WTC11 (cell line): ENCODE measurements around the gene HIF3A. TPM values are rescaled to one million over a fixed set of nuclear protein-coding genes. Genes with fewer than 3 reads are reported as not detected.

Source experiments
- ATAC-seq: fragments of 200-7000 bp; cut with Tn5 transposase; 2 replicates; pipeline ENCODE4 v1.10.0; 2021; ENCODE audit warnings: mild to moderate bottlenecking, moderate library complexity
- CTCF ChIA-PET: fragments of 300-600 bp; sonication (Branson Sonifier 250); formaldehyde crosslinking; loops from one replicate; lab custom pipeline; 2021; ENCODE audit warnings: antibody characterized with exemption; lab: Charles Lee
- POLR2A ChIA-PET: fragments of 350-600 bp; sonication (Branson Sonifier 250); formaldehyde crosslinking; loops from one replicate; lab custom pipeline; 2021; ENCODE audit warnings: antibody characterized with exemption; lab: Charles Lee
- DNase-seq: peaks from one replicate; pipeline ENCODE4 v3.0.0; 2021; ENCODE audit warnings: low spot score
- H3K27ac Mint-ChIP-seq: 2 replicates; pipeline ENCODE4 v1.8.0; 2021; ENCODE audit warnings: mixed read lengths
- H3K27me3 Mint-ChIP-seq: 2 replicates; pipeline ENCODE4 v1.8.0; 2021; ENCODE audit warnings: low read depth, mild to moderate bottlenecking, moderate library complexity, mixed read lengths
- H3K36me3 Mint-ChIP-seq: 2 replicates; pipeline ENCODE4 v1.8.0; 2021; ENCODE audit warnings: mixed read lengths
- H3K4me1 Mint-ChIP-seq: 2 replicates; pipeline ENCODE4 v1.8.0; 2022; ENCODE audit warnings: mixed read lengths
- H3K4me3 Mint-ChIP-seq: 2 replicates; pipeline ENCODE4 v1.8.0; 2021; ENCODE audit warnings: mild to moderate bottlenecking, moderate library complexity, mixed read lengths
- H3K9me3 Mint-ChIP-seq: 2 replicates; pipeline ENCODE4 v1.8.0; 2021; ENCODE audit warnings: mixed read lengths
- E2F5 ChIP-seq: sonication (generic); formaldehyde crosslinking; IDR thresholded peaks from 2 replicates; pipeline ENCODE4 v1.8.1; 2022; ENCODE audit warnings: mild to moderate bottlenecking, moderate library complexity, missing genetic modification reagents
- ERG ChIP-seq: fragments of 250-450 bp; sonication (Bioruptor Pico); IDR thresholded peaks from 2 replicates; pipeline ENCODE4 v1.8.0; 2021; ENCODE audit warnings: mild to moderate bottlenecking
- HMGA2 ChIP-seq: fragments of 250-450 bp; sonication (Bioruptor Pico); IDR thresholded peaks from 2 replicates; pipeline ENCODE4 v1.4.0; 2021; ENCODE audit warnings: mild to moderate bottlenecking, moderate library complexity
- IRF1 ChIP-seq: sonication (generic); formaldehyde crosslinking; IDR thresholded peaks from 2 replicates; pipeline ENCODE4 v1.8.0; 2023; ENCODE audit warnings: missing genetic modification reagents
- OVOL2 ChIP-seq: fragments of 250-450 bp; sonication (Bioruptor Pico); IDR thresholded peaks from 2 replicates; pipeline ENCODE4 v1.9.0; 2021; ENCODE audit warnings: mild to moderate bottlenecking, borderline replicate concordance
- SP1 ChIP-seq: sonication (generic); formaldehyde crosslinking; conservative IDR thresholded peaks from 2 replicates; pipeline ENCODE4 v1.8.1; 2022; ENCODE audit warnings: missing genetic modification reagents
- TEAD4 ChIP-seq: sonication (generic); formaldehyde crosslinking; IDR thresholded peaks from 2 replicates; pipeline ENCODE4 v1.8.0; 2022; ENCODE audit warnings: mild to moderate bottlenecking, missing genetic modification reagents
- TP53 ChIP-seq: sonication (generic); formaldehyde crosslinking; IDR thresholded peaks from 2 replicates; pipeline ENCODE4 v1.8.1; 2023; ENCODE audit warnings: mild to moderate bottlenecking, missing genetic modification reagents
- ZNF317 ChIP-seq: sonication (generic); formaldehyde crosslinking; IDR thresholded peaks from 2 replicates; pipeline ENCODE4 v1.8.1; 2023; ENCODE audit warnings: low read depth, mild to moderate bottlenecking, moderate library complexity, missing genetic modification reagents, borderline replicate concordance
- ZNF425 ChIP-seq: fragments of 250-450 bp; sonication (Bioruptor Pico); conservative IDR thresholded peaks from 2 replicates; pipeline ENCODE4 v1.9.0; 2021; ENCODE audit warnings: mild to moderate bottlenecking
- total RNA-seq: library from RNA; stranded (reverse); gene quantifications from 3 replicates; pipeline ENCODE4 v1.2.3, GENCODE V29; 2021
- TF ChIP-seq, protein P1 (sequence below): fragments of 250-450 bp; sonication (Bioruptor Pico); IDR thresholded peaks from 2 replicates; pipeline ENCODE4 v2.1.2; 2022; ENCODE audit warnings: mild to moderate bottlenecking, moderate library complexity
- TF ChIP-seq, protein P2 (sequence below): fragments of 250-450 bp; sonication (Bioruptor Pico); IDR thresholded peaks from 2 replicates; pipeline ENCODE4 v1.9.0; 2021; ENCODE audit warnings: mild to moderate bottlenecking
- TF ChIP-seq, protein P3 (sequence below): sonication (generic); formaldehyde crosslinking; IDR thresholded peaks from 2 replicates; pipeline ENCODE4 v1.8.1; 2022; ENCODE audit warnings: low read depth, mild to moderate bottlenecking, moderate library complexity, missing genetic modification reagents, borderline replicate concordance
- TF ChIP-seq, protein P4 (sequence below): fragments of 250-450 bp; sonication (Bioruptor Pico); IDR thresholded peaks from 2 replicates; pipeline ENCODE4 v1.9.0; 2021; ENCODE audit warnings: mild to moderate bottlenecking
- TF ChIP-seq, protein P5 (sequence below): sonication (generic); formaldehyde crosslinking; IDR thresholded peaks from 2 replicates; pipeline ENCODE4 v1.8.0; 2023; ENCODE audit warnings: mild to moderate bottlenecking, missing genetic modification reagents
- TF ChIP-seq, protein P6 (sequence below): sonication (generic); formaldehyde crosslinking; conservative IDR thresholded peaks from 2 replicates; pipeline ENCODE4 v1.8.1; 2023; ENCODE audit warnings: mild to moderate bottlenecking, low read depth, missing genetic modification reagents, moderate library complexity

Gene HIF3A
- total RNA-seq, 1 experiment from 2014 or later = 31.8 TPM

GRCh38 chr19:46303691-46304397, 7.0 kb downstream of the HIF3A start:
- H3K27me3 Mint-ChIP-seq = peaks cover 3% of the 10 kb centered on the region; the same call in 1 of the 2 replicates
- peaks cover 35% of the 10 kb centered on the region for H3K36me3 Mint-ChIP-seq
- H3K27ac Mint-ChIP-seq = peak overlapping the region; percentile 100
- H3K4me1 Mint-ChIP-seq = peaks cover 34% of the 10 kb centered on the region
- H3K4me3 Mint-ChIP-seq = peak overlapping the region; percentile 94
- DNase-seq (peak; percentile 100), ATAC-seq (peak; percentile 78)
- CTCF ChIA-PET = interaction anchor here (0.6 to 1.7 kb wide), 10 partner anchors 23 to 275 kb away, joined by 3 to 5 read pairs (median 4); partner anchors contain the start of gene PPP5C
- H3K9me3 Mint-ChIP-seq = peaks cover 21% of the 10 kb centered on the region
- POLR2A ChIA-PET = interaction anchor here (1.0 kb wide), 1 partner anchor 23 kb away, joined by 5 read pairs; no protein-coding TSS in a partner anchor
- TF ChIP-seq ZNF425 (CRISPR knock-in tag) (no peak), E2F5 (CRISPR knock-in tag) (peak; percentile 84), OVOL2 (no peak), TP53 (CRISPR knock-in tag) (peak; percentile 93), ZNF317 (0 out of 2 replicates have a peak, but pooled peaks have one; percentile 63), ERG (CRISPR knock-in tag) (no peak), HMGA2 (CRISPR knock-in tag) (no peak), TEAD4 (CRISPR knock-in tag) (peak; percentile 88; the same call in 1 of the 2 replicates), SP1 (peak; percentile 85), IRF1 (peak; percentile 94)
- TF ChIP-seq, protein P1, sequence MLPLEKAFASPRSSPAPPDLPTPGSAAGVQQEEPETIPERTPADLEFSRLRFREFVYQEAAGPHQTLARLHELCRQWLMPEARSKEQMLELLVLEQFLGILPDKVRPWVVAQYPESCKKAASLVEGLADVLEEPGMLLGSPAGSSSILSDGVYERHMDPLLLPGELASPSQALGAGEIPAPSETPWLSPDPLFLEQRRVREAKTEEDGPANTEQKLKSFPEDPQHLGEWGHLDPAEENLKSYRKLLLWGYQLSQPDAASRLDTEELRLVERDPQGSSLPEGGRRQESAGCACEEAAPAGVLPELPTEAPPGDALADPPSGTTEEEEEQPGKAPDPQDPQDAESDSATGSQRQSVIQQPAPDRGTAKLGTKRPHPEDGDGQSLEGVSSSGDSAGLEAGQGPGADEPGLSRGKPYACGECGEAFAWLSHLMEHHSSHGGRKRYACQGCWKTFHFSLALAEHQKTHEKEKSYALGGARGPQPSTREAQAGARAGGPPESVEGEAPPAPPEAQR (CRISPR knock-in tag) = no peak
- TF ChIP-seq, protein P2, sequence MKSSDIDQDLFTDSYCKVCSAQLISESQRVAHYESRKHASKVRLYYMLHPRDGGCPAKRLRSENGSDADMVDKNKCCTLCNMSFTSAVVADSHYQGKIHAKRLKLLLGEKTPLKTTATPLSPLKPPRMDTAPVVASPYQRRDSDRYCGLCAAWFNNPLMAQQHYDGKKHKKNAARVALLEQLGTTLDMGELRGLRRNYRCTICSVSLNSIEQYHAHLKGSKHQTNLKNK (CRISPR knock-in tag) = no peak
- TF ChIP-seq, protein P3, sequence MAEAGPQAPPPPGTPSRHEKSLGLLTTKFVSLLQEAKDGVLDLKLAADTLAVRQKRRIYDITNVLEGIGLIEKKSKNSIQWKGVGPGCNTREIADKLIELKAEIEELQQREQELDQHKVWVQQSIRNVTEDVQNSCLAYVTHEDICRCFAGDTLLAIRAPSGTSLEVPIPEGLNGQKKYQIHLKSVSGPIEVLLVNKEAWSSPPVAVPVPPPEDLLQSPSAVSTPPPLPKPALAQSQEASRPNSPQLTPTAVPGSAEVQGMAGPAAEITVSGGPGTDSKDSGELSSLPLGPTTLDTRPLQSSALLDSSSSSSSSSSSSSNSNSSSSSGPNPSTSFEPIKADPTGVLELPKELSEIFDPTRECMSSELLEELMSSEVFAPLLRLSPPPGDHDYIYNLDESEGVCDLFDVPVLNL (CRISPR knock-in tag) = no peak
- TF ChIP-seq, protein P4, sequence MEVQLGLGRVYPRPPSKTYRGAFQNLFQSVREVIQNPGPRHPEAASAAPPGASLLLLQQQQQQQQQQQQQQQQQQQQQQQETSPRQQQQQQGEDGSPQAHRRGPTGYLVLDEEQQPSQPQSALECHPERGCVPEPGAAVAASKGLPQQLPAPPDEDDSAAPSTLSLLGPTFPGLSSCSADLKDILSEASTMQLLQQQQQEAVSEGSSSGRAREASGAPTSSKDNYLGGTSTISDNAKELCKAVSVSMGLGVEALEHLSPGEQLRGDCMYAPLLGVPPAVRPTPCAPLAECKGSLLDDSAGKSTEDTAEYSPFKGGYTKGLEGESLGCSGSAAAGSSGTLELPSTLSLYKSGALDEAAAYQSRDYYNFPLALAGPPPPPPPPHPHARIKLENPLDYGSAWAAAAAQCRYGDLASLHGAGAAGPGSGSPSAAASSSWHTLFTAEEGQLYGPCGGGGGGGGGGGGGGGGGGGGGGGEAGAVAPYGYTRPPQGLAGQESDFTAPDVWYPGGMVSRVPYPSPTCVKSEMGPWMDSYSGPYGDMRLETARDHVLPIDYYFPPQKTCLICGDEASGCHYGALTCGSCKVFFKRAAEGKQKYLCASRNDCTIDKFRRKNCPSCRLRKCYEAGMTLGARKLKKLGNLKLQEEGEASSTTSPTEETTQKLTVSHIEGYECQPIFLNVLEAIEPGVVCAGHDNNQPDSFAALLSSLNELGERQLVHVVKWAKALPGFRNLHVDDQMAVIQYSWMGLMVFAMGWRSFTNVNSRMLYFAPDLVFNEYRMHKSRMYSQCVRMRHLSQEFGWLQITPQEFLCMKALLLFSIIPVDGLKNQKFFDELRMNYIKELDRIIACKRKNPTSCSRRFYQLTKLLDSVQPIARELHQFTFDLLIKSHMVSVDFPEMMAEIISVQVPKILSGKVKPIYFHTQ (CRISPR knock-in tag) = no peak
- TF ChIP-seq, protein P5, sequence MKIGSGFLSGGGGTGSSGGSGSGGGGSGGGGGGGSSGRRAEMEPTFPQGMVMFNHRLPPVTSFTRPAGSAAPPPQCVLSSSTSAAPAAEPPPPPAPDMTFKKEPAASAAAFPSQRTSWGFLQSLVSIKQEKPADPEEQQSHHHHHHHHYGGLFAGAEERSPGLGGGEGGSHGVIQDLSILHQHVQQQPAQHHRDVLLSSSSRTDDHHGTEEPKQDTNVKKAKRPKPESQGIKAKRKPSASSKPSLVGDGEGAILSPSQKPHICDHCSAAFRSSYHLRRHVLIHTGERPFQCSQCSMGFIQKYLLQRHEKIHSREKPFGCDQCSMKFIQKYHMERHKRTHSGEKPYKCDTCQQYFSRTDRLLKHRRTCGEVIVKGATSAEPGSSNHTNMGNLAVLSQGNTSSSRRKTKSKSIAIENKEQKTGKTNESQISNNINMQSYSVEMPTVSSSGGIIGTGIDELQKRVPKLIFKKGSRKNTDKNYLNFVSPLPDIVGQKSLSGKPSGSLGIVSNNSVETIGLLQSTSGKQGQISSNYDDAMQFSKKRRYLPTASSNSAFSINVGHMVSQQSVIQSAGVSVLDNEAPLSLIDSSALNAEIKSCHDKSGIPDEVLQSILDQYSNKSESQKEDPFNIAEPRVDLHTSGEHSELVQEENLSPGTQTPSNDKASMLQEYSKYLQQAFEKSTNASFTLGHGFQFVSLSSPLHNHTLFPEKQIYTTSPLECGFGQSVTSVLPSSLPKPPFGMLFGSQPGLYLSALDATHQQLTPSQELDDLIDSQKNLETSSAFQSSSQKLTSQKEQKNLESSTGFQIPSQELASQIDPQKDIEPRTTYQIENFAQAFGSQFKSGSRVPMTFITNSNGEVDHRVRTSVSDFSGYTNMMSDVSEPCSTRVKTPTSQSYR (CRISPR knock-in tag) = peak; percentile 70
- TF ChIP-seq, protein P6, sequence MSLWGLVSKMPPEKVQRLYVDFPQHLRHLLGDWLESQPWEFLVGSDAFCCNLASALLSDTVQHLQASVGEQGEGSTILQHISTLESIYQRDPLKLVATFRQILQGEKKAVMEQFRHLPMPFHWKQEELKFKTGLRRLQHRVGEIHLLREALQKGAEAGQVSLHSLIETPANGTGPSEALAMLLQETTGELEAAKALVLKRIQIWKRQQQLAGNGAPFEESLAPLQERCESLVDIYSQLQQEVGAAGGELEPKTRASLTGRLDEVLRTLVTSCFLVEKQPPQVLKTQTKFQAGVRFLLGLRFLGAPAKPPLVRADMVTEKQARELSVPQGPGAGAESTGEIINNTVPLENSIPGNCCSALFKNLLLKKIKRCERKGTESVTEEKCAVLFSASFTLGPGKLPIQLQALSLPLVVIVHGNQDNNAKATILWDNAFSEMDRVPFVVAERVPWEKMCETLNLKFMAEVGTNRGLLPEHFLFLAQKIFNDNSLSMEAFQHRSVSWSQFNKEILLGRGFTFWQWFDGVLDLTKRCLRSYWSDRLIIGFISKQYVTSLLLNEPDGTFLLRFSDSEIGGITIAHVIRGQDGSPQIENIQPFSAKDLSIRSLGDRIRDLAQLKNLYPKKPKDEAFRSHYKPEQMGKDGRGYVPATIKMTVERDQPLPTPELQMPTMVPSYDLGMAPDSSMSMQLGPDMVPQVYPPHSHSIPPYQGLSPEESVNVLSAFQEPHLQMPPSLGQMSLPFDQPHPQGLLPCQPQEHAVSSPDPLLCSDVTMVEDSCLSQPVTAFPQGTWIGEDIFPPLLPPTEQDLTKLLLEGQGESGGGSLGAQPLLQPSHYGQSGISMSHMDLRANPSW (CRISPR knock-in tag) = no peak
